ENCODE measurements around the gene LAP3.
A peak's percentile ranks its signal among the peaks of the same experiment; 100 is the strongest.

Gene LAP3

DNA sequence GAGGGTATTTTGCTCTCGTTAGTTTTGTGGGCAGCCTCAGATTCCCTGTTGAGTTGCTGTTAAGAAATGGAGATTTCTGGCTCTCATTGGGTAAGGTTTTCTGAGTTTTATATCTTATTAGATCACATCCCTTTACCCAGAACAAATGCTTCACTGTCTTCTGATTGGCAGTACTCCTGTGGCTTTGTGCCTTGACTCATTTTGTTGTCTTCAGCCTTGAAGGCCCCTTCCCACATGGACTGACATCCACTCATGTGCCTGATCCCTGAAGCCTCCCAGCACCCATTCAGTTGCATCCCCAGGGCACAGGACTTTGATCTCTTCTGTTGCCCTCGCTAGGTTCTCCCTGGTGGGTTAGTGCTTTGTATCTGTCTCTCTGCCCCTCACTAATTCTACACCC lies 47.8 kb downstream of the LAP3 start:
- TF ChIP-seq CTCF (conservative IDR thresholded peaks at IDR 0.05; ENCODE audit: low read depth), result no peak
- DNase-seq (ENCODE audit: low spot score), result no peak
- CTCF ChIA-PET, result no interaction called here
- H3K27ac ChIP-seq, result no peak overlapping the region
- POLR2A ChIA-PET (ENCODE audit: low non-redundant PET), result no interaction called here

DNA sequence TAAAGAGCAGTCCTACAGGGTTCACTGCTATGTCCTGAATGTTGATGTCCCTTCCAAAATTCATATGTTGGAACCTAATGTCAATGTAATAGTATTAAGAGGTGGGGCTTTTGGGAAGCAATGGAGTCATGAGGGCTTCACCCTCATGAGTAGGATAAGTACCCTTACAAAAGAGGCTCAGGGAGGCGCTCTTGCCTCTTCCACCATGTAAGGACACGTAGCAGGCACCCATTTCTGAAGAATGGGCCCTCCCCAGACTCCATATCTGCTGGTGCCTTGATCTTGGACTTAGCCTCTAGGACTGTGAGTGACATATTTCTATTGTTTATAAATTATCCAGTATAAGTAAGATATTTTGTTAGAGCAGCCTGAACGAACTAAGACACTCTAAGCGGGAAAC lies 53.2 kb downstream of the LAP3 start:
- DNase-seq (ENCODE audit: low spot score), result no peak
- POLR2A ChIA-PET (ENCODE audit: low non-redundant PET), result no interaction called here
- TF ChIP-seq CTCF (conservative IDR thresholded peaks at IDR 0.05; ENCODE audit: low read depth), result no peak
- H3K27ac ChIP-seq, result no peak overlapping the region
- CTCF ChIA-PET, result no interaction called here

- no peak for TF ChIP-seq CTCF (conservative IDR thresholded peaks at IDR 0.05; ENCODE audit: low read depth)
- ChIA-PET POLR2A (ENCODE audit: low non-redundant PET) (no interaction called here), CTCF (no interaction called here)
- H3K27ac ChIP-seq, result no peak overlapping the region
- DNase-seq (ENCODE audit: low spot score), result no peak
Measured at GRCh38 chr4:17633600-17633999, 56.6 kb downstream of the LAP3 start.

DNA sequence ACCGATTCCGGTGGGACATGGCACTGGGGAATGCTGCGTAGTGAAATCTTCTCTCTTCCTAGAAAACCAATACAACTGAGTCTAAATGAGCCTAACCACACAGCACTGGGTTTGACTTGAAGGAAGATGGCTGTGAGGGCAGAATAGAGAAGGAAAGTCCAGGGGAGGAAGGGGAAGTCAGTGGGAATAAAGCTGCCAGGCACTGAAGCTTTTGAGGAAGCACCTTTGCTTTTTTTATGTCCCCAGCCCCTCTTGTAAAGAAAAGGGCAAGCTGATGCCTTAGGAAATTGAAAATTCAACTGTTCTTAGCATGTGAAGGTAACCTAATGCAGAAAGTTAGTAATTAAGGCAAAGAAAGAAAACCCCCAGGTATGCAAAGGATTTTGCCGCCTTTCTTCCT lies 58.1 kb downstream of the LAP3 start:
- ChIA-PET POLR2A (ENCODE audit: low non-redundant PET) (no interaction called here), CTCF (no interaction called here)
- TF ChIP-seq CTCF (conservative IDR thresholded peaks at IDR 0.05; ENCODE audit: low read depth), result no peak
- no peak overlapping the region for H3K27ac ChIP-seq
- no peak for DNase-seq (ENCODE audit: low spot score)

- no peak for DNase-seq (ENCODE audit: low spot score)
- ChIA-PET POLR2A (ENCODE audit: low non-redundant PET) (no interaction called here), CTCF (interaction anchor here (0.6 to 0.8 kb wide), 2 partner anchors 22 to 100 kb away, joined by 3 to 4 read pairs; partner anchors contain the start of gene MED28)
- TF ChIP-seq CTCF (conservative IDR thresholded peaks at IDR 0.05; ENCODE audit: low read depth), result no peak
- peak overlapping the region; percentile 25; the same call in 1 of the 2 replicates for H3K27ac ChIP-seq
Measured at GRCh38 chr4:17636341-17636695, 59.3 kb downstream of the LAP3 start.

- ChIA-PET CTCF (interaction anchor here (0.6 to 0.8 kb wide), 2 partner anchors 23 to 100 kb away, joined by 3 to 4 read pairs; partner anchors contain the start of gene MED28), POLR2A (ENCODE audit: low non-redundant PET) (no interaction called here)
- TF ChIP-seq CTCF (conservative IDR thresholded peaks at IDR 0.05; ENCODE audit: low read depth), result peak; percentile 86
- peak; percentile 54 for DNase-seq (ENCODE audit: low spot score)
- 0 out of 2 replicates have a peak overlapping the region, but pooled peaks have one; percentile 25 for H3K27ac ChIP-seq
Measured at GRCh38 chr4:17636696-17637622, 60.0 kb downstream of the LAP3 start.

Measured in RWPE1 (cell line).